ENCODE measurements around the gene MACROD2.

GRCh38 chr20:13996265-13996664 is 949 bp downstream of the MACROD2 start:
- no peak for TF ChIP-seq CTCF (conservative IDR thresholded peaks at IDR 0.05; ENCODE audit: low read depth, low read length)
- TF ChIP-seq EZH2 (IDR thresholded peaks at IDR 0.05; ENCODE audit: borderline replicate concordance, low read depth, low read length, poor library complexity, severe bottlenecking), result no peak
